ENCODE results near the gene RAPGEF5. TPM values are rescaled to one million over a fixed set of nuclear protein-coding genes. Genes with fewer than 3 reads are reported as not detected.

The RAPGEF5 gene
- total RNA-seq, 1 experiment from 2014 or later, result 1.2 TPM

GRCh38 chr7:22238354-22239311 is 118.3 kb downstream of the RAPGEF5 start:
- peak; percentile 57 for DNase-seq
- no peaks in the 10 kb centered on the region for H3K9me3 ChIP-seq
- no peak overlapping the region for H3K4me3 ChIP-seq
- H3K27me3 ChIP-seq, result no peaks in the 10 kb centered on the region
- H3K36me3 ChIP-seq, result no peaks in the 10 kb centered on the region

GRCh38 chr7:22235134-22235533 is 121.8 kb downstream of the RAPGEF5 start:
- no peak overlapping the region for H3K4me3 ChIP-seq
- no peaks in the 10 kb centered on the region for H3K27me3 ChIP-seq
- no peak for DNase-seq
- H3K36me3 ChIP-seq, result no peaks in the 10 kb centered on the region
- H3K9me3 ChIP-seq, result no peaks in the 10 kb centered on the region

- Histone ChIP-seq H3K9me3 (no peaks in the 10 kb centered on the region), H3K36me3 (no peaks in the 10 kb centered on the region), H3K27me3 (no peaks in the 10 kb centered on the region), H3K4me3 (no peak overlapping the region)
- no peak for DNase-seq
Measured at GRCh38 chr7:22234227-22234626, 122.7 kb downstream of the RAPGEF5 start.

- no peaks in the 10 kb centered on the region for H3K9me3 ChIP-seq
- H3K27me3 ChIP-seq, result no peaks in the 10 kb centered on the region
- no peaks in the 10 kb centered on the region for H3K36me3 ChIP-seq
- no peak for DNase-seq
- H3K4me3 ChIP-seq, result no peak overlapping the region
Measured at GRCh38 chr7:22231806-22232205, 125.1 kb downstream of the RAPGEF5 start.

DNA sequence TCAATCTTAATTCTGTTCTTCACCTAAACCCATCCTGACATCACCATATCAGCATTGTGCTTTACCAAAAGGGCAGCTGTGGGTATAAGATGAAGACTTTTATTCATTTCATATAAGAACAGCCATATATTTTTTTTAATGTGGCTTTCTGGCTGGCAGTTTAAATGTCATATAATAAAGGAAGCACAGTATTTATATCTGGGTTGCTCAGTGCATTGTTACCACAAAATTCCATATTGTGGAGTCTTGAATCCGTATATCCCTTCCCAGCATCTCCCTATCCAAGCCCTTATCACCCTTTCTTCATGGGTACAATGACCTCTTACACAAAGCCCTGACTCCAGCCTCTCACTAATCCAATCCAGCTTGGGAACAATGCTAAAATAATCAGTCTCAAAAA is 125.8 kb downstream of the RAPGEF5 start:
- H3K36me3 ChIP-seq, result no peaks in the 10 kb centered on the region
- DNase-seq, result no peak
- H3K4me3 ChIP-seq, result no peak overlapping the region
- H3K9me3 ChIP-seq, result no peaks in the 10 kb centered on the region
- H3K27me3 ChIP-seq, result no peaks in the 10 kb centered on the region

- Histone ChIP-seq H3K36me3 (no peaks in the 10 kb centered on the region), H3K27me3 (no peaks in the 10 kb centered on the region), H3K4me3 (no peak overlapping the region), H3K9me3 (no peaks in the 10 kb centered on the region)
- no peak for DNase-seq
Measured at GRCh38 chr7:22230238-22230637, 126.7 kb downstream of the RAPGEF5 start.

GRCh38 chr7:22229148-22229547 is 127.8 kb downstream of the RAPGEF5 start:
- no peaks in the 10 kb centered on the region for H3K9me3 ChIP-seq
- no peaks in the 10 kb centered on the region for H3K36me3 ChIP-seq
- no peak overlapping the region for H3K4me3 ChIP-seq
- no peaks in the 10 kb centered on the region for H3K27me3 ChIP-seq
- no peak for DNase-seq

- Histone ChIP-seq H3K9me3 (no peaks in the 10 kb centered on the region), H3K27me3 (no peaks in the 10 kb centered on the region), H3K4me3 (no peak overlapping the region), H3K36me3 (no peaks in the 10 kb centered on the region)
- DNase-seq, result no peak
Measured at GRCh38 chr7:22223807-22224206, 133.1 kb downstream of the RAPGEF5 start.

DNA sequence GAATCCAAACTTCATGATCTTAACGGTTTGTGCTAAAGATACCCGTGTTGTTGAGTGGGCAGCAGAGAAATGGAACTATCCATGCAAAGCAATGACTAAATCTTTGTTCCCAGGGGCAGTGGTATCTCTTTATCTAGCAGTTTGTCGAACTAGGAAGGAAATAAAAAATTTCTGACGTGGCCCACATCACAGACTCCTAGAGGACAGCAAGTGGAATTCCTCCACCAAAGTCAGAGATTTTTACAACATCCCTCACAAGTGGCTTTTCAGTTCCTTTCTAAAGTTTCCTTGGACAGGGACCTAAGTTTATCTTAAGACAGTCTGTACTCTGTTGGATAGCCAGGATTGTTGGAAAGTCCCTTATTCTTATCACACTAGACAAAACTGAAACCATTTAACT is 136.0 kb downstream of the RAPGEF5 start:
- no peak for DNase-seq
- no peak overlapping the region for H3K4me3 ChIP-seq

GRCh38 chr7:22219739-22220493 is 137.0 kb downstream of the RAPGEF5 start:
- Histone ChIP-seq H3K9me3 (no peaks in the 10 kb centered on the region), H3K4me3 (no peak overlapping the region), H3K27me3 (no peaks in the 10 kb centered on the region), H3K36me3 (no peaks in the 10 kb centered on the region)
- no peak for DNase-seq

More for the DNA sequence above, 136.0 kb downstream of the RAPGEF5 start:
- Histone ChIP-seq H3K27me3 (no peaks in the 10 kb centered on the region), H3K36me3 (no peaks in the 10 kb centered on the region), H3K9me3 (no peaks in the 10 kb centered on the region)

DNA sequence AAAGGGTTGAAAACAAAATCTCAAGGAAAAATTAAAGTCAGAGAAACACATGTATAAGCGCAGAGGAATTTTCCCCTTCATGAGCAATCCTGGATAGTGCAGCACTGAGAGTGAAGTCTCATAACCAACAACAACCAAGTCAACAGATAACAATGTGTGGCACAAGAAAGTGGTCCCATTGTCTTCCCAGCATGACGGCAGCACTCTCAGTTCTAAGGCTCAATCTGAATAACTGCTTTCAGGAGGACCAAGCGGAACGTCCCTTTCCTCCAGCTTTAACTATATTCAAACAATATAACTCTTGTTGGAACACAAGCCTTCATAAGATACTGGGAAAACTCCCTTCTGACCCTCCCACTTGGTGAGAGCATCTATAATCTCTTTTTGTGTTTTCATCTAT is 137.9 kb downstream of the RAPGEF5 start:
- Histone ChIP-seq H3K9me3 (no peaks in the 10 kb centered on the region), H3K27me3 (no peaks in the 10 kb centered on the region), H3K36me3 (no peaks in the 10 kb centered on the region), H3K4me3 (no peak overlapping the region)
- no peak for DNase-seq

GRCh38 chr7:22216832-22217475 is 140.0 kb downstream of the RAPGEF5 start:
- Histone ChIP-seq H3K36me3 (no peaks in the 10 kb centered on the region), H3K9me3 (no peaks in the 10 kb centered on the region), H3K4me3 (no peak overlapping the region), H3K27me3 (no peaks in the 10 kb centered on the region)
- DNase-seq, result no peak

GRCh38 chr7:22216309-22216708 is 140.6 kb downstream of the RAPGEF5 start:
- H3K36me3 ChIP-seq, result no peaks in the 10 kb centered on the region
- no peaks in the 10 kb centered on the region for H3K27me3 ChIP-seq
- no peaks in the 10 kb centered on the region for H3K9me3 ChIP-seq
- H3K4me3 ChIP-seq, result no peak overlapping the region
- no peak for DNase-seq

GRCh38 chr7:22214000-22214399 is 143.0 kb downstream of the RAPGEF5 start:
- no peak for DNase-seq
- Histone ChIP-seq H3K4me3 (no peak overlapping the region), H3K27me3 (no peaks in the 10 kb centered on the region), H3K36me3 (no peaks in the 10 kb centered on the region), H3K9me3 (no peaks in the 10 kb centered on the region)

DNA sequence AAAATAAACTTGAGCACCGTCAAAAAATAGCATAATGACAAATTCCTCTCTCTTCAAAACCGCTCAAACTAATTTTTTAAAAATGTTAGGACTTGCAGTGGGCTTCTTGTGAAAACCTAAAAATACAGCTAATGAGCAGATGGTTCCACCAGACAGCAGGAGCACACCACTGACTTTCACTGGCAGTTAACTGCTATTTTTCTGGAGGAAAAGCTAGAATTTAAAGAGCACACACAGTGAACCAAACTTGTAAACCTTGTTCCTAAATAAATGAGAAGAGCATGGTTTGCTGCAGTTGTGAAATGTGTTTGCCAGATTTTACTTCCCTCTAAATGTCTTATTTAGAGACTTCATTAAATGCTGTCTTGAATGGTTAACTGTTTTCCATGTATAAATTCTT is 143.9 kb downstream of the RAPGEF5 start:
- H3K4me3 ChIP-seq, result no peak overlapping the region
- DNase-seq, result no peak
- H3K27me3 ChIP-seq, result no peaks in the 10 kb centered on the region
- no peaks in the 10 kb centered on the region for H3K9me3 ChIP-seq
- H3K36me3 ChIP-seq, result no peaks in the 10 kb centered on the region

GRCh38 chr7:22210967-22211366 is 146.0 kb downstream of the RAPGEF5 start:
- no peak overlapping the region for H3K4me3 ChIP-seq
- DNase-seq, result no peak
- no peaks in the 10 kb centered on the region for H3K9me3 ChIP-seq
- no peaks in the 10 kb centered on the region for H3K27me3 ChIP-seq
- H3K36me3 ChIP-seq, result no peaks in the 10 kb centered on the region

DNA sequence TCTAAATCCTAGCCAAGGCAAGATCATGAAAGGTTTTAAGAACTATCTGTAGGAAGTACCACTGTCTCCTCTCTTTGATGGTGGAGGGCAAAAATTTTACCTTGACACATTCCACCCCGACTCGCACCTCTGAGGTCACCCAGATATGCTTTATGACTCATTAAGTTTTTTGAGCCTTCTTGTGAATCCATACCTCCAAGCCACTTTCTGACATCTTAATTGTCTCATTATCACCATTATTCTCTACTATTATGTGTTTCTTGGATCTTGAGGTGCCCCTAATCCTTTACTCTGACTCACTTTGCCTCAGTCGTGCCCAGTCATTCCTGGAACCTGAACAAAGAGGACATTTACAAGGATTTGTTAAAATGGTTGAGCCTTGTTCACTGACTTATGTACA is 146.6 kb downstream of the RAPGEF5 start:
- no peaks in the 10 kb centered on the region for H3K9me3 ChIP-seq
- H3K36me3 ChIP-seq, result no peaks in the 10 kb centered on the region
- DNase-seq, result peak; percentile 52
- H3K27me3 ChIP-seq, result no peaks in the 10 kb centered on the region
- no peak overlapping the region for H3K4me3 ChIP-seq

All from MG63 (cell line).